Smooth muscle cell of the umbilical artery (primary cell): ENCODE data around the gene SLC6A15. TPM values are rescaled to one million over a fixed set of nuclear protein-coding genes. Genes with fewer than 3 reads are reported as not detected.

Experiments
- total RNA-seq: library from RNA; depleted of rRNA; stranded (reverse); fragments of >200 nt; gene quantifications from 2 replicates; pipeline ENCODE4 v1.2.3, GENCODE V29; 2014

Gene SLC6A15
- total RNA-seq: 5.6 and 16.0 TPM in 2 replicates

GRCh38 chr12:84912198-84913128 lies at the start of gene SLC6A15:
SLC6A15 (minus strand) TSS chr12:84912799; CDS start chr12:84892120, 20,679 bp downstream.

Other genes starting within 250 kb of the SLC6A15 start
- 0.09 TPM in 1 of 2 replicates, not detected in the other for gene TSPAN19, start 123.5 kb upstream of the SLC6A15 start, total RNA-seq
- 0.30 and 0.69 TPM in 2 replicates for gene LRRIQ1, start 123.6 kb upstream of the SLC6A15 start, total RNA-seq